DMS153 (cell line): ENCODE data around the gene EPHB1.
A peak's percentile ranks its signal among the peaks of the same experiment; 100 is the strongest.

ENCODE experiments used
- DNase-seq: peaks from one replicate; lab custom pipeline; 2025; lab: John Stamatoyannopoulos, UW

EPHB1 gene

DNA sequence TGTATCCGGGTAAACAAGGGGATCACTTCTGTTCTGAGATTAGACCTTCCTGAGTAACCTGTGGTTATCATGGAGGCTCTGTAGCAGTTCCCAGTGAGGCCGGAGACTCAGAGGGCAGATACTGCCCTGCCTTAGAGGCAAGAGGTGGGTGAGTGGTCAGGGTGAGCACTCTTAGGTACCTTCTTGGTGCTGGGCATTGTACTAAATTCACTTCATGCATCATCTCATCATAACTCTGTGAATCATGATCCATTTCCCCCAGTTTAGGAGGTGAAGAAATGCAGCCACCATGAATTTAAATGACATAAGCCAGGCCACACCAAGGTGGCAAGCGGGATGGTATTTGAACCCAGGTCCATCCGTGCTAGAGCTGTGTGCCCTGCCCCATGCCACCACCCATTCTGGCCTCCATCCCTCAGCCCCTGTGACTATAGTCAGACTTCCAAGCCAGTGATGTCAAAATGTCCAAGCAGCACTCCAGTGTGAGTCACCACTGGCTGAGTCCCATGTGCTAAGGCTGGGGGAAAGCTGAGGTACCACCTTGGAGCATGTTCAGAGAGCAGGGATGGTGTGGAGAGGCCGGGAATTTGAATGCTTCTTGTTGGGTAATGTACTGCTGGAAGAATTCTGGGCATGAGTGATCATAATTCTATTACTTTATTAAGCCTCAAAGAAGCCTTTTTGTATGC, 88.8 kb downstream of the EPHB1 start:
- DNase-seq: no peak

GRCh38 chr3:134885877-134886621, 91.0 kb downstream of the EPHB1 start:
- no peak for DNase-seq

DNA sequence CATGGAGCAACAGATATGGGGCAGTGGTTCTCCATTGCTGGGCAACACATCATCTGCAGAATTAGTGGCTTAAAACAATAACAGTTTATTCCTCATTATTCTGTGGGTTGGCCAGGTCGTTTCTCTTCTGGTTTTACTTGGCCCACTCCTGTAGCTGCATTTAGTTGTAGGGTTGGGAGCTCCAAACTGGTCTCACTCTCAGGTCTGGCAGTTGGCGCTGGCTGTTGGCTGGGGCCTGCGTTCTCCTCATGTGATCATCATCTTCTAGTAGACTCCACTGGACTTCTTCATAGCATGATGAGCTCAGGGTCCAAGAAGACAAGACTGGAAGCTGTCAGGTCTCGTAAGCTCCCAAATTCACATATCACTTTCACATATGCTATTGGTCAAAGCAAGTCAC, 91.9 kb downstream of the EPHB1 start:
- DNase-seq: no peak

GRCh38 chr3:134887536-134887935, 92.5 kb downstream of the EPHB1 start:
- DNase-seq: no peak

DNA sequence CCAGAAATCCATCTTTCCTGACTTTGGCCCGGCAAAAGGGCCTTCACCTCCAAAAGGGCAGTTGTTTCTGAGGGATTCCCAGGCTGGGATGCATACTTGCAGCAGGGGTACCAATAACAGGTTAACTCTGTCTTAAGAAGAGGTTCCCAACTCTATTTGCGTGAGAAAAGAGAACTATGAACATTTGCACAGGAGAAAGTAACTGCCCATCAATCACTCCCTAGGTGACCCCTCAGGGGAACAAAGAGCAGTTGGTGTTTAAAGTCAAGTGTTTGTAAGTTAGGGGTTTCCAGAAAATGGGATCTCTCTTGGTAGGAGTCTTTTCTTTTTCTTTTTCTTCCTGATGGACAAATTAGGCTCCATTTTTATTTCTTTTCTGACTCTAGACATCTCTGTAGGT, 97.3 kb downstream of the EPHB1 start:
- DNase-seq: no peak

- DNase-seq: no peak
Measured at GRCh38 chr3:134892761-134893160, 97.7 kb downstream of the EPHB1 start.

GRCh38 chr3:134894533-134894932, 99.5 kb downstream of the EPHB1 start:
- no peak for DNase-seq

- no peak for DNase-seq
Measured at GRCh38 chr3:134895181-134895580, 100.1 kb downstream of the EPHB1 start.

GRCh38 chr3:134896141-134896540, 101.1 kb downstream of the EPHB1 start:
- DNase-seq: no peak

DNA sequence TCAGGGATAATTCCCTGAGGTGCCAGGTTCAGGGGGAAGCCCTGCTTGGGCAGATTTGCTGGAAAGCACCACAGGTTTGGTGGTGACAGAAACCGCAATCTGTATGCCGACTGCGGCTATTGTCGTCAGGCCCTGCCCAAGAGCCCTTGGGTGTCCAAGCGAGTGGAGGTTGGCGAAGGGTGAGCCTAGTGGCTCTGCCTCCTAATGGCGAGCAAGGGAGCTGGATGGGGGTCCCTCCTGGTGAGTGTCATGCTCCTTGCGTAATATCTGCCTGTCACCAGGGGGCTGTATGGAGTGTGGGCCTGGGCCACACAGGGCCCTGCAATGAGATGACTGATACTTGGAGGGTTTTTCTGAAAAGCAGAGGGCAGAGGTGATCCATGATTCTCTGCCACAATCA, 101.6 kb downstream of the EPHB1 start:
- DNase-seq: no peak

- DNase-seq: no peak
Measured at GRCh38 chr3:134897391-134898141, 102.5 kb downstream of the EPHB1 start.

GRCh38 chr3:134898181-134898754, 103.2 kb downstream of the EPHB1 start:
- peak; percentile 66 for DNase-seq

- no peak for DNase-seq
Measured at GRCh38 chr3:134899786-134900185, 104.7 kb downstream of the EPHB1 start.

- DNase-seq: no peak
Measured at GRCh38 chr3:134900482-134900881, 105.4 kb downstream of the EPHB1 start.

DNA sequence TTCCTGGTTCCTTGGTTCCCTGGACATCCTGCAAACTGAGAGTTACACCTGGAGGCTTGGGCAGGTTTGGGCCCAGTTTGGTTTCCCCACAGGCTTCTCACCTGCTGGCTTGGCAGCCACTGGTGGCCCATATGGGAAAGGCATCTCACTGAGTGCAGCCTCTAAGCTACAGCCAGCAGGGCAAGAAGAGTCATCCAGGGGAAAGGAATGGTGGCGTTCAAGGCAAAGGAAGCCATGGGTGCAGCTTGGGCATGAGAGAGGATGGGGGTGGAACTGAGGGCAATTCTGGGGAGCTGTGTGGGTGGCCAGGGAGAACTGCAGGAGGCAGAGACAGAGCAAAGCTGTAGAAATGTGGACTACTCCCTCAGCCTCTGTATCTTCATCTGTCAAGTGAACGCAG, 106.4 kb downstream of the EPHB1 start:
- no peak for DNase-seq

- DNase-seq: no peak
Measured at GRCh38 chr3:134903837-134904236, 108.8 kb downstream of the EPHB1 start.

- no peak for DNase-seq
Measured at GRCh38 chr3:134904241-134904771, 109.2 kb downstream of the EPHB1 start.

DNA sequence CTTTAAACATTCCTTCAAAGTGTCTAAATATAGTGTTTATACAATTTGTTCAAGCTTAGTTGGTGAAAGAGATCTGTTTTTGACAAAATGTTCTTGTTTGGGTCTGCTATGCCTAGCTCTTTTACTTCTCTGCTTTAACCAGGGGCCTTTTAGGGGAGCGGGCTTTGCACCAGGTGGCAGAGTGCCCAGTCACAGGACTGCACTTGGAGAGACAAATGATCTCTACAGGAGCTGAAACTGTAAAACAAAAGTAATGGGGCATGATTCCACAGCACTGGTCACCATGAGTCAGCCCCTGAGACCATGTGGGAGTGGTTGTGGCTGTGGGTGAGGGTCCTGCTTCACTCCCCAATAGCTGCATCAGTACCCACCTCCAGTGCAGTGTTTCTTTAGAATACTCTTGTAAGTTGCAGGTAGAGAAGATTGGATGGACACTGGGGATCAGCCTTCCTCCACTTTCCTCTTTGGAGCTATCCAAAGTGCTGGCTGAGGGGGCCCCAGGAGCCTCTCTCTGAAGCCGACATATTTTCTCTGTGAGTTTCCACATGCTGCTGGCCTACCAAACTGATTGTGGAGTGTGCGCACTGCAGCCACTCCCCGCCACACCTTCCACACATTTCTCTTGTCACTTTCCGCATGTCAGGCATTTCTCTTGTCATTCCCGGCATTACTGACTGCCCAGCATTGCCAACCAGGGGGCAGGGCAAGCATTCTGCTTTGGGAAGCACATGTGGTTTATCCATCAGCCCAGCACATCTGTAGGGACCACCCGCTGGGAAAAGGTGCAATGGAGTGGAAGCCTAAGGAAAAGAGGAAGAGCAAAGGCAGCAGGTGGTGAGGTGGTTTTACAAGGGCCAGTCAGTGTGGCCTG, 110.0 kb downstream of the EPHB1 start:
- no peak for DNase-seq

GRCh38 chr3:134905647-134905935, 110.5 kb downstream of the EPHB1 start:
- no peak for DNase-seq

DNA sequence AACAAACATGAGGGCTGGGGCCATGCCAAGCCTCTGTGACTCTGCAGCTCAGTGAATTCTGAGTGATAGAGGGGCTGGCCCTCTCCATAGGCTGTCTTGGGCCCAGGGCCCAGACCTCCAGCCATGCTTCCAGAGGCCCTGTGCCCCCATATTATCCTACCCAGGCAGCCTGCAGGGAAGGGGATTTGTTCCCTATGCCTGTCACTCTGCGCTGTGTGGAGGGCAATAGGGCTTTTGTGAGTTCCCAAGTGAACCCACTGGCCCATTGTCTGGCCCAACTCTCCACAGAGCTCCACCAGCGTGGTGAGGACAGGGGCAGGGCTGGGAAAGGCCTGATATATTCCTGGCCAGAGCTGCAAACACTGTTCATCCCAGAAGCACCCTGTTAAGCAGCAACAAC, 113.2 kb downstream of the EPHB1 start:
- DNase-seq: no peak

DNA sequence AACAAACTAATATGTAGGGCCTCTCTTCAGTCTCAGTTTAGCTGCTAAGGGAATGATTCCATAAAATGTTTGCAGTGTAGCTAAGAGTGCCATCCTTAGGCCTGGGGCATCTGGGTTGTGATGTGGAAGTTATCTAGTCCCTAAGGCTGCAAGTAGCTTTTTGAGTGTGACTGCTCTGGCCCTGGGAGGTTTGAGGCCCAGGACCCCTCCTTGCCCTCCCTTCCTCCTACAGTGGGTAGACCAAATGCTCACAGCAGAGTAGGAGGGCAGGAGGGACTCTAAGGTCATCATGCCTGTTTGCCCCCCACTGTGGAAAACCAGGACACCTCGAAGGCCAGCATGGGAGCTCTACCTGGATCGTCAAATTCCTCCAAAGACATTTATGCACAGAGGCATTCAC, 115.0 kb downstream of the EPHB1 start:
- no peak for DNase-seq
